Activated CD4-positive, alpha-beta memory T cell treated with anti-CD3 and anti-CD28 coated beads for 36 hours (primary cell): ENCODE data around the gene TPM2. TPM values are rescaled to one million over a fixed set of nuclear protein-coding genes. Genes with fewer than 3 reads are reported as not detected.
A peak's percentile ranks its signal among the peaks of the same experiment; 100 is the strongest.

Experiments
- CTCF ChIA-PET: fragments of 350-600 bp; sonication (Branson Sonifier 250); formaldehyde crosslinking; loops from one replicate; lab custom pipeline; 2021; ENCODE audit warnings: antibody characterized with exemption, inconsistent platforms; lab: Charles Lee
- POLR2A ChIA-PET: fragments of 350-600 bp; sonication (Branson Sonifier 250); formaldehyde crosslinking; loops from one replicate; lab custom pipeline; 2021; ENCODE audit warnings: antibody characterized with exemption; lab: Charles Lee
- DNase-seq: peaks from one replicate; pipeline ENCODE4 v3.0.0-alpha.2; 2020
- H3K27ac Mint-ChIP-seq: one replicate; pipeline ENCODE4 v1.8.0; 2021; ENCODE audit warnings: mixed read lengths
- H3K27me3 Mint-ChIP-seq: one replicate; pipeline ENCODE4 v1.8.0; 2021; ENCODE audit warnings: mixed read lengths
- H3K36me3 Mint-ChIP-seq: one replicate; pipeline ENCODE4 v1.8.0; 2021; ENCODE audit warnings: mixed read lengths
- H3K4me1 Mint-ChIP-seq: one replicate; pipeline ENCODE4 v1.8.0; 2021; ENCODE audit warnings: low read depth, mixed read lengths
- H3K4me3 Mint-ChIP-seq: one replicate; pipeline ENCODE4 v1.8.0; 2021; ENCODE audit warnings: mild to moderate bottlenecking, mixed read lengths
- H3K9me3 Mint-ChIP-seq: one replicate; pipeline ENCODE4 v1.8.0; 2021; ENCODE audit warnings: mixed read lengths
- intact Hi-C: fragments of 100-400 bp; cut with micrococcal nuclease; formaldehyde crosslinking; loops from one replicate; pipeline ENCODE4 v1.15.1; 2023
- total RNA-seq, 2 experiments: library from RNA; stranded (reverse); gene quantifications; one replicate each; pipeline ENCODE4 v1.2.3, GENCODE V29; 2021

TPM2 gene
- total RNA-seq, 2 experiments from 2014 or later, result 3.9 to 5.3 TPM

DNA sequence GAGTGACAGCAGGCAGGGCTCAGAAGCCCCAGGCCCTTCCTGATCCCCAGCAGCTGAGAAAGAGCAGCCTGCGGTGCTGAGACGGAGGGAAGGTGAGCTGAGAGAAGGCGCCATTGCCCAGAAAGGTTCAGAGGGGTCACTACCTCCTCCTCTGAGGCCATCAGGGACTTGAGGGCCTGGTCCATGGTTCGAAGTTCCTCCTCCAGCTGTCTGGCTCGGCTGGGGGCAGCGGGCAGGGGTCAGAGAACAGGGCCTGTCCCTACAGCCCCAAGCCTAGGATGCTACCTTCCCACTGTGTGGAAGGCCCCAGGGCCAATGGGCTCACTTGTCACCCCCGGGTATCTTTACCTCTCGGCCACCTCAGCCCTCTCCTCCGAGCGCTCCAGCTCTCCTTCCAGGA is 4.8 kb downstream of the TPM2 start:
- Mint-ChIP-seq H3K27me3 (no peaks in the 10 kb centered on the region), H3K4me3 (no peak overlapping the region), H3K36me3 (no peaks in the 10 kb centered on the region), H3K27ac (no peak overlapping the region), H3K4me1 (peaks cover 16% of the 10 kb centered on the region), H3K9me3 (no peaks in the 10 kb centered on the region)
- CTCF ChIA-PET, result interaction anchor here (4.7 kb wide), 1 partner anchor 12 kb away, joined by 26 read pairs; no protein-coding TSS in a partner anchor
- intact Hi-C loops, result loop anchor here (5.0 kb wide), 1 partner anchor 817 kb away; no protein-coding TSS in a partner anchor
- no peak for DNase-seq
- POLR2A ChIA-PET, result no interaction called here

- ChIA-PET CTCF (interaction anchor here (1.0 to 4.7 kb wide), 2 partner anchors 13 to 29 kb away, joined by 4 to 26 read pairs; no protein-coding TSS in a partner anchor), POLR2A (no interaction called here)
- no peak for DNase-seq
- no peak overlapping the region for H3K27ac Mint-ChIP-seq
- H3K9me3 Mint-ChIP-seq, result no peaks in the 10 kb centered on the region
- intact Hi-C loops, result no loop called here
- no peaks in the 10 kb centered on the region for H3K27me3 Mint-ChIP-seq
- H3K4me1 Mint-ChIP-seq, result peaks cover 6% of the 10 kb centered on the region
- no peak overlapping the region for H3K4me3 Mint-ChIP-seq
- no peaks in the 10 kb centered on the region for H3K36me3 Mint-ChIP-seq
Measured at GRCh38 chr9:35683323-35683722, 6.4 kb downstream of the TPM2 start.

DNA sequence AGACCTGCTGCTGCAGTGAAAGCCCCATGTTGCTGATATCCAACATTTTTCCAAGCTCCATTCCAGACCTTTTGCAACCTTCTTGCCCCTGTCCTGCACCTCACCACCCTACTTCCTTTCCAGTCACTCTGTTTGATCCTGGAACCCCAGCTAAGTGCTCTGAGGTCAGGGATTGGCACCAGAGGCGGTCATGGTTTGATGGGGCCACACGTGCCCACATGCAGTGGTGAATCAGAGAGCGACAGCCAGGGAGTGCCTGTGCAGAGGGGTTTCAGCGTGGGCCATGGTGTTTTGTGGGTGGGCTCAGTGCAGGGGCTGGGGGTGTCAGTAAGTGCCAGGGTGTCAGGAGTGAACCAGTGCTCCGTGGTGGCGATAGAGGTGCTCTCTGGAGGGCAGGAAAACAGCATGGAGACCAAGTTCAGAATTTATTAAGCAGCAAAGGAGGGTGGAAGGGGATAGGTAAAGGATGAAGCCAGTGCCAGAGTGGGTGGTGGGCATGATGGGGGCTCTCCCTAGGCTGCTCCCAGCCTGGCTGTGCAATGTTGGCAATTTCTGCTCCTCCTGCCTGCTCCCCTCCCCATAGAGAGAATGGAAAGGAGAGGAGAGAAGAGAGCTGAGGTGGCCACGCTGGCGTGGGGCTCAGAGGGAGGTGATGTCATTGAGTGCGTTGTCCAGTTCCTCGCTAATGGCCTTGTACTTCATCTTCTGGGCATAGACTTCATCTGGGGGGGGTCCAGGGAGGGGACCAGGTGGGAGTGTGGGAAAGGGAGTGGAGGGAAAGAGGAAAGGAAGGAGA is 7.0 kb downstream of the TPM2 start:
- H3K4me1 Mint-ChIP-seq, result peaks cover 3% of the 10 kb centered on the region
- H3K9me3 Mint-ChIP-seq, result no peaks in the 10 kb centered on the region
- ChIA-PET CTCF (interaction anchor here (4.7 kb wide), 1 partner anchor 14 kb away, joined by 26 read pairs; no protein-coding TSS in a partner anchor), POLR2A (no interaction called here)
- intact Hi-C loops, result no loop called here
- H3K27ac Mint-ChIP-seq, result no peak overlapping the region
- no peaks in the 10 kb centered on the region for H3K36me3 Mint-ChIP-seq
- DNase-seq, result no peak
- H3K4me3 Mint-ChIP-seq, result no peak overlapping the region
- no peaks in the 10 kb centered on the region for H3K27me3 Mint-ChIP-seq

DNA sequence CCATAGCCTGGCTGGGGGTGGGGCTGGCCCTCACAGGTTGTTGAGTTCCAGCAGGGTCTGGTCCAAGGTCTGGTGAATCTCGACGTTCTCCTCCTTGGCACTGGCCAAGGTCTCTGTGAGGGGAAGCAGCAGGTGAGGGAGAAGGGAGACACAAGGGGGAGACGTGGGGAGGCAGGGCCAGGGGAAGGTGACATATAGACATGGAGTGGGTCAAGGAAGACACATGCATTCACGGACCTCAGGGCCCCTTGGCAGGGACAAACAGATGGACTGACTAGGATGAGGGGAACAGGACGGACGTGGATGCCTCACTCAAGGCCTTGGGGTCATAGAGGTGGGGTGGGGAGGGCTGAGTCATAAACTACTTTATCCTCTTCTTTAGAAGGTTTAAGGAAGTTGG is 7.7 kb downstream of the TPM2 start:
- Mint-ChIP-seq H3K27ac (no peak overlapping the region), H3K4me1 (no peaks in the 10 kb centered on the region), H3K36me3 (no peaks in the 10 kb centered on the region), H3K9me3 (no peaks in the 10 kb centered on the region), H3K27me3 (no peaks in the 10 kb centered on the region), H3K4me3 (no peak overlapping the region)
- intact Hi-C loops, result no loop called here
- ChIA-PET POLR2A (no interaction called here), CTCF (interaction anchor here (4.7 kb wide), 1 partner anchor 14 kb away, joined by 26 read pairs; no protein-coding TSS in a partner anchor)
- no peak for DNase-seq

- ChIA-PET POLR2A (no interaction called here), CTCF (interaction anchor here (0.5 to 2.8 kb wide), 2 partner anchors 13 to 15 kb away, joined by 6 to 13 read pairs; no protein-coding TSS in a partner anchor)
- Mint-ChIP-seq H3K4me1 (peaks cover under 1% of the 10 kb centered on the region), H3K9me3 (no peaks in the 10 kb centered on the region), H3K27me3 (peaks cover 2% of the 10 kb centered on the region), H3K4me3 (no peak overlapping the region), H3K27ac (no peak overlapping the region), H3K36me3 (no peaks in the 10 kb centered on the region)
- intact Hi-C loops, result no loop called here
- no peak for DNase-seq
Measured at GRCh38 chr9:35681341-35682002, 8.3 kb downstream of the TPM2 start.

- peaks cover 4% of the 10 kb centered on the region for H3K27me3 Mint-ChIP-seq
- peaks cover 4% of the 10 kb centered on the region for H3K4me1 Mint-ChIP-seq
Measured at GRCh38 chr9:35680331-35681105, 9.2 kb downstream of the TPM2 start.

DNA sequence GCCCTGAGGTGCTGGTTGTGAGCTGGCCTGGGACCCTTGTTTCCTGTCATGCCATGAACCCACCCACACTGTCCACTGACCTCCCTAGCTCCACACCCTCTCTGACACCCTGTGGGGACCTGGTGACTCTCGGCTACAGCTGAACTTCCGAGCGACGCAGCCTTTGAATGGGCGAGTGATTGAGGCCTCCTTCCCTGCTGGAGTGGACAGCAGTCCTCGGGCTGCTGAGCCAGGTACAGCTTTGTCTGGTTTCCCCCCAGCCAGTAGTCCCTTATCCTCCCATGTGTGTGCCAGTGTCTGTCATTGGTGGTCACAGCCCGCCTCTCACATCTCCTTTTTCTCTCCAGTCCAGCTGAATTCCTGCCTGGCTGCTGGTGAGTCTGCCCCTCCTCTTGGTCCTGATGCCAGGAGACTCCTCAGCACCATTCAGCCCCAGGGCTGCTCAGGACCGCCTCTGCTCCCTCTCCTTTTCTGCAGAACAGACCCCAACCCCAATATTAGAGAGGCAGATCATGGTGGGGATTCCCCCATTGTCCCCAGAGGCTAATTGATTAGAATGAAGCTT is 9.9 kb downstream of the TPM2 start:
- Mint-ChIP-seq H3K36me3 (no peaks in the 10 kb centered on the region), H3K4me1 (peaks cover 4% of the 10 kb centered on the region), H3K4me3 (no peak overlapping the region), H3K9me3 (no peaks in the 10 kb centered on the region), H3K27ac (no peak overlapping the region), H3K27me3 (peaks cover 4% of the 10 kb centered on the region)
- CTCF ChIA-PET, result interaction anchor here (1.1 to 2.8 kb wide), 2 partner anchors 17 to 21 kb away, joined by 3 to 13 read pairs; no protein-coding TSS in a partner anchor
- intact Hi-C loops, result no loop called here
- no peak for DNase-seq
- POLR2A ChIA-PET, result no interaction called here

More at GRCh38 chr9:35680331-35681105, 9.2 kb downstream of the TPM2 start:
- POLR2A ChIA-PET, result no interaction called here
- DNase-seq, result no peak
- Mint-ChIP-seq H3K9me3 (no peaks in the 10 kb centered on the region), H3K4me3 (no peak overlapping the region), H3K36me3 (no peaks in the 10 kb centered on the region), H3K27ac (no peak overlapping the region)
- CTCF ChIA-PET, result interaction anchor here (1.1 to 2.8 kb wide), 2 partner anchors 16 to 21 kb away, joined by 3 to 13 read pairs; no protein-coding TSS in a partner anchor
- intact Hi-C loops, result no loop called here

DNA sequence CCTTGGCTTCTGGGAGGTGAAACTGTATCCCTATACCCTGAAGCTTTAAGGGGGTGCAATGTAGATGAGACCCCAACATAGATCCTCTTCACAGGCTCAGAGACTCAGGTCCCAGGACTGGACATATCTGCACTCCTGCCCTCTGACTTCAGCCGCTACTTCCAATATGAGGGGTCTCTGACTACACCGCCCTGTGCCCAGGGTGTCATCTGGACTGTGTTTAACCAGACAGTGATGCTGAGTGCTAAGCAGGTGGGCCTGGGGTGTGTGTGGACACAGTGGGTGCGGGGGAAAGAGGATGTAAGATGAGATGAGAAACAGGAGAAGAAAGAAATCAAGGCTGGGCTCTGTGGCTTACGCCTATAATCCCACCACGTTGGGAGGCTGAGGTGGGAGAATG is 10.6 kb downstream of the TPM2 start:
- no peaks in the 10 kb centered on the region for H3K9me3 Mint-ChIP-seq
- POLR2A ChIA-PET, result no interaction called here

DNA sequence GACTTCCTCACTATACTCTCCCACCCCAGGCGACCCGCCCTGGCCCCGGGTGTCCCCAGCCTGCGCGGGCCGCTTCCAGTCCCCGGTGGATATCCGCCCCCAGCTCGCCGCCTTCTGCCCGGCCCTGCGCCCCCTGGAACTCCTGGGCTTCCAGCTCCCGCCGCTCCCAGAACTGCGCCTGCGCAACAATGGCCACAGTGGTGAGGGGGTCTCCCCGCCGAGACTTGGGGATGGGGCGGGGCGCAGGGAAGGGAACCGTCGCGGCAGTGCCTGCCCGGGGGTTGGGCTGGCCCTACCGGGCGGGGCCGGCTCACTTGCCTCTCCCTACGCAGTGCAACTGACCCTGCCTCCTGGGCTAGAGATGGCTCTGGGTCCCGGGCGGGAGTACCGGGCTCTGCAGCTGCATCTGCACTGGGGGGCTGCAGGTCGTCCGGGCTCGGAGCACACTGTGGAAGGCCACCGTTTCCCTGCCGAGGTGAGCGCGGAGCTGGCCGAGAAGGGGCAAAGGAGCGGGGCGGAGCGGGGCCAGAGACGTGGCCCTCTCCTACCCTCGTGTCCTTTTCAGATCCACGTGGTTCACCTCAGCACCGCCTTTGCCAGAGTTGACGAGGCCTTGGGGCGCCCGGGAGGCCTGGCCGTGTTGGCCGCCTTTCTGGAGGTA is 13.9 kb downstream of the TPM2 start:
- ChIA-PET CTCF (interaction anchor here (0.6 to 2.9 kb wide), 4 partner anchors 11 to 228 kb away, joined by 3 to 10 read pairs (median 5); partner anchors contain the start of genes ARHGEF39, CCDC107 and RMRP), POLR2A (interaction anchor here (1.4 kb wide), 1 partner anchor 10 kb away, joined by 4 read pairs; the partner anchor contains the start of gene ARHGEF39)
- peak; percentile 59 for DNase-seq
- peak overlapping the region; percentile 48 for H3K4me3 Mint-ChIP-seq
- peaks cover 9% of the 10 kb centered on the region for H3K27me3 Mint-ChIP-seq
- H3K9me3 Mint-ChIP-seq, result no peaks in the 10 kb centered on the region
- H3K27ac Mint-ChIP-seq, result no peak overlapping the region
- H3K4me1 Mint-ChIP-seq, result peaks cover 4% of the 10 kb centered on the region
- intact Hi-C loops, result no loop called here
- no peaks in the 10 kb centered on the region for H3K36me3 Mint-ChIP-seq

More for the DNA sequence above, 10.6 kb downstream of the TPM2 start:
- Mint-ChIP-seq H3K4me1 (peaks cover 4% of the 10 kb centered on the region), H3K36me3 (no peaks in the 10 kb centered on the region), H3K4me3 (no peak overlapping the region), H3K27me3 (peaks cover 9% of the 10 kb centered on the region), H3K27ac (no peak overlapping the region)
- no peak for DNase-seq
- intact Hi-C loops, result no loop called here
- CTCF ChIA-PET, result interaction anchor here (0.8 to 2.8 kb wide), 2 partner anchors 9 to 17 kb away, joined by 4 to 13 read pairs; no protein-coding TSS in a partner anchor

DNA sequence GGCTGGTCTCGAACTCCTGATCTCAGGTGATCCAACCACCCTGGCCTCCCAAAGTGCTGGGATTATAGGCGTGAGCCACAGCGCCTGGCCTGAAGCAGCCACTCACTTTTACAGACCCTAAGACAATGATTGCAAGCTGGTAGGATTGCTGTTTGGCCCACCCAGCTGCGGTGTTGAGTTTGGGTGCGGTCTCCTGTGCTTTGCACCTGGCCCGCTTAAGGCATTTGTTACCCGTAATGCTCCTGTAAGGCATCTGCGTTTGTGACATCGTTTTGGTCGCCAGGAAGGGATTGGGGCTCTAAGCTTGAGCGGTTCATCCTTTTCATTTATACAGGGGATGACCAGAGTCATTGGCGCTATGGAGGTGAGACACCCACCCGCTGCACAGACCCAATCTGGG is 14.5 kb downstream of the TPM2 start:
- H3K4me3 Mint-ChIP-seq, result peak overlapping the region; percentile 45
- no peak for DNase-seq
- H3K9me3 Mint-ChIP-seq, result no peaks in the 10 kb centered on the region
- no peaks in the 10 kb centered on the region for H3K36me3 Mint-ChIP-seq
- ChIA-PET POLR2A (interaction anchor here (1.4 kb wide), 1 partner anchor 10 kb away, joined by 4 read pairs; the partner anchor contains the start of gene ARHGEF39), CTCF (interaction anchor here (2.2 to 2.9 kb wide), 2 partner anchors 10 to 21 kb away, joined by 7 to 10 read pairs; partner anchors contain the start of gene ARHGEF39)
- H3K27me3 Mint-ChIP-seq, result peaks cover 9% of the 10 kb centered on the region
- intact Hi-C loops, result no loop called here
- no peak overlapping the region for H3K27ac Mint-ChIP-seq
- H3K4me1 Mint-ChIP-seq, result peaks cover 4% of the 10 kb centered on the region

GRCh38 chr9:35674025-35674361 is 15.7 kb downstream of the TPM2 start:
- DNase-seq, result no peak
- H3K9me3 Mint-ChIP-seq, result no peaks in the 10 kb centered on the region
- H3K36me3 Mint-ChIP-seq, result no peaks in the 10 kb centered on the region
- H3K27me3 Mint-ChIP-seq, result peaks cover 9% of the 10 kb centered on the region
- POLR2A ChIA-PET, result no interaction called here
- intact Hi-C loops, result no loop called here
- H3K4me3 Mint-ChIP-seq, result no peak overlapping the region
- CTCF ChIA-PET, result interaction anchor here (0.6 to 2.9 kb wide), 3 partner anchors 9 to 63 kb away, joined by 3 to 10 read pairs (median 5); partner anchors contain the start of gene ARHGEF39
- H3K27ac Mint-ChIP-seq, result no peak overlapping the region
- peaks cover 4% of the 10 kb centered on the region for H3K4me1 Mint-ChIP-seq
